ENCODE results near the gene RPS6KA3. TPM values are rescaled to one million over a fixed set of nuclear protein-coding genes. Genes with fewer than 3 reads are reported as not detected.

The RPS6KA3 gene
- total and polyA plus RNA-seq, 9 of the 15 experiments (the other 6 are each of a cell fraction or from before 2014, with no cell fraction given), result 10.9 to 61.9 (median 37.4) TPM

GRCh38 chrX:20141281-20142220, 125.2 kb downstream of the RPS6KA3 start, which contains the start of gene EIF1AX (continued):
- peak; percentile 10 for TF ChIP-seq PRDM10 (IDR thresholded peaks at IDR 0.05; ENCODE audit: partially characterized antibody)
- no peak for TF ChIP-seq ERF (CRISPR knock-in tag; IDR thresholded peaks at IDR 0.05)
- TF ChIP-seq THRA (IDR thresholded peaks at IDR 0.05), result no peak
- no peak for TF ChIP-seq GATAD2B (IDR thresholded peaks at IDR 0.05; ENCODE audit: borderline replicate concordance)
- TF ChIP-seq MTA3 (IDR thresholded peaks at IDR 0.05; ENCODE audit: borderline replicate concordance), result peak; percentile 58; the same call in 1 of the 2 replicates
- TF ChIP-seq ZMIZ1 (IDR thresholded peaks at IDR 0.05; ENCODE audit: low read depth in 2 of 2, low read length in 2 of 2), result peak in 1 of 2 experiments; percentile 18; a peak in 1 of 4 replicates
- TF ChIP-seq ARID2 (IDR thresholded peaks at IDR 0.05), result no peak
- 0 out of 2 replicates have a peak, but pooled peaks have one; percentile 63 for TF ChIP-seq RBM14 (IDR thresholded peaks at IDR 0.05; ENCODE audit: borderline replicate concordance, insufficient read depth, low read depth, low read length)
- TF ChIP-seq TBP (optimal IDR thresholded peaks at IDR 0.05; ENCODE audit: low read depth, low read length), result peak; percentile 69
- TF ChIP-seq SMC3 (conservative IDR thresholded peaks at IDR 0.05; ENCODE audit: insufficient read depth, low read depth, low read length), result no peak
- no peak for TF ChIP-seq RUNX1 (IDR thresholded peaks at IDR 0.05; ENCODE audit: low read depth)
- no peak for TF ChIP-seq ZNF175 (CRISPR knock-in tag; IDR thresholded peaks at IDR 0.05; ENCODE audit: low read depth)
- no peak for TF ChIP-seq SRSF9 (IDR thresholded peaks at IDR 0.05; ENCODE audit: borderline replicate concordance, low read depth, low read length)
- no peak for TF ChIP-seq ZNF699 (CRISPR knock-in tag; IDR thresholded peaks at IDR 0.05; ENCODE audit: insufficient replicate concordance)
- no peak for TF ChIP-seq SNIP1 (IDR thresholded peaks at IDR 0.05; ENCODE audit: low read depth)
- TF ChIP-seq ATF7 (IDR thresholded peaks at IDR 0.05), result peak; percentile 79
- TF ChIP-seq SAP30 (IDR thresholded peaks at IDR 0.05; ENCODE audit: borderline replicate concordance, insufficient read depth, low read depth, low read length, poor library complexity, severe bottlenecking), result peak; percentile 49
